HepG2 (cell line): ENCODE results near the gene FSTL1. TPM values are rescaled to one million over a fixed set of nuclear protein-coding genes. Genes with fewer than 3 reads are reported as not detected.

Experiments used
- ATAC-seq: fragments of 200-7000 bp; cut with Tn5 transposase; 3 replicates; pipeline ENCODE4 v1.9.1; 2020; ENCODE audit warnings: mild to moderate bottlenecking, moderate library complexity
- BruUV-seq: library from RNA; stranded (reverse); fragments of 400-500 nt; replicated peaks from 2 replicates; lab custom pipeline; 2021; lab: Mats Ljungman, UMichigan
- CTCF ChIA-PET: fragments of 300-600 bp; formaldehyde crosslinking; extraction: SDS; loops from one replicate; lab custom pipeline; 2021; ENCODE audit warnings: low total read pairs, inconsistent platforms, low intra/inter-chr PET ratio; lab: Yijun Ruan, JAX
- POLR2A ChIA-PET: fragments of 350-600 bp; sonication (Branson Sonifier 250); formaldehyde crosslinking; loops from one replicate; lab custom pipeline; 2020; ENCODE audit warnings: antibody characterized with exemption, inconsistent platforms; lab: Yijun Ruan, JAX
- DNase-seq: peaks from one replicate; pipeline ENCODE4 v3.0.0-alpha.2; 2015; ENCODE audit warnings: low spot score
- FAIRE-seq: peaks from 3 replicates; lab custom pipeline; 2011; peaks lifted over from hg19 to GRCh38; lab: Jason Lieb, UNC
- H2AFZ ChIP-seq: one replicate; pipeline ENCODE4 v1.6.1; 2011; ENCODE audit warnings: low read length, inconsistent platforms
- H3K27ac ChIP-seq: fragments of 300-600 bp; 3 replicates; pipeline ENCODE4 v1.8.0; 2011; ENCODE audit warnings: mixed run types, mild to moderate bottlenecking, mixed read lengths, low read length, inconsistent platforms; ENCODE audit not compliant: insufficient read depth; ENCODE audit errors: extremely low read length
- H3K27me3 ChIP-seq, 2 experiments: fragments of 200-600 bp in 1 of 2; 2 replicates in 1 of 2; 3 replicates in 1 of 2; pipeline versions ENCODE4 v1.6.0 to v1.8.0; 2011; ENCODE audit warnings: low read length in 2 of 2, mild to moderate bottlenecking in 2 of 2, moderate library complexity in 2 of 2, inconsistent platforms in 1 of 2; ENCODE audit not compliant: insufficient read depth in 2 of 2, control insufficient read depth in 1 of 2
- H3K36me3 ChIP-seq, 2 experiments: fragments of 200-600 bp in 1 of 2; replicated peaks in 1 of 2; 2 replicates in 1 of 2; 3 replicates in 1 of 2; pipeline versions ENCODE4 v1.5.1 to v1.8.0; 2011; ENCODE audit warnings: low read length in 2 of 2, inconsistent platforms in 1 of 2; ENCODE audit not compliant: insufficient read depth in 2 of 2, control insufficient read depth in 1 of 2
- H3K4me1 ChIP-seq: 2 replicates; pipeline ENCODE4 v1.5.1; 2012; ENCODE audit warnings: low read length, inconsistent platforms; ENCODE audit not compliant: insufficient read depth
- H3K4me2 ChIP-seq: 2 replicates; pipeline ENCODE4 v1.6.0; 2011; ENCODE audit warnings: low read depth, low read length, inconsistent platforms
- H3K4me3 ChIP-seq, 3 experiments: fragments of 200-600 bp in 1 of 3; sonication (generic), shearing (Covaris generic) in 1 of 3; replicated peaks in 1 of 3; 2 replicates each; pipeline ENCODE4 v1.5.1; 2011 to 2016; ENCODE audit warnings: low read length in 3 of 3, inconsistent platforms in 2 of 3, low read depth in 2 of 3, mild to moderate bottlenecking in 2 of 3, control low read depth in 1 of 3, mixed read lengths in 1 of 3; ENCODE audit not compliant: insufficient read depth in 1 of 3
- H3K79me2 ChIP-seq: one replicate; pipeline ENCODE4 v1.6.1; 2011; ENCODE audit warnings: low read length, inconsistent platforms; ENCODE audit not compliant: insufficient read depth
- H3K9ac ChIP-seq: 2 replicates; pipeline ENCODE4 v1.6.0; 2011; ENCODE audit warnings: mild to moderate bottlenecking, low read depth, low read length, inconsistent platforms; ENCODE audit not compliant: insufficient read depth
- H3K9me3 ChIP-seq: 2 replicates; pipeline ENCODE4 v1.5.1; 2012; ENCODE audit warnings: mild to moderate bottlenecking, low read length
- H4K20me1 ChIP-seq: 2 replicates; pipeline ENCODE4 v1.6.0; 2011; ENCODE audit warnings: inconsistent platforms, mild to moderate bottlenecking, low read length, moderate library complexity; ENCODE audit not compliant: insufficient read depth
- KDM5B ChIP-seq: sonication (generic); formaldehyde crosslinking; IDR thresholded peaks from 2 replicates; pipeline ENCODE4 v1.4.0; 2020; ENCODE audit warnings: missing genetic modification reagents, mild to moderate bottlenecking, borderline replicate concordance
- MAZ ChIP-seq, 2 experiments: sonication (generic) in 1 of 2; formaldehyde crosslinking in 1 of 2; IDR thresholded peaks; 2 replicates each; pipeline versions ENCODE4 v1.5.0 to v1.6.1; 2012 to 2020; ENCODE audit warnings: low read depth in 2 of 2, mild to moderate bottlenecking in 2 of 2, borderline replicate concordance in 1 of 2, improper control_type of control experiment in 1 of 2, low read length in 1 of 2, missing genetic modification reagents in 1 of 2, moderate library complexity in 1 of 2
- RAD51 ChIP-seq: fragments of 450-650 bp; IDR thresholded peaks from 2 replicates; pipeline ENCODE4 v1.6.1; 2016; ENCODE audit warnings: borderline replicate concordance
- RBAK ChIP-seq: sonication (generic); formaldehyde crosslinking; IDR thresholded peaks from 2 replicates; pipeline ENCODE4 v1.5.1; 2020; ENCODE audit warnings: mild to moderate bottlenecking, missing genetic modification reagents
- ZBTB7A ChIP-seq: sonication (generic); formaldehyde crosslinking; IDR thresholded peaks from 2 replicates; pipeline ENCODE4 v1.8.0; 2022; ENCODE audit warnings: mild to moderate bottlenecking, missing genetic modification reagents
- ZFP62 ChIP-seq: sonication (generic); formaldehyde crosslinking; IDR thresholded peaks from 2 replicates; pipeline ENCODE4 v1.4.0; 2020; ENCODE audit warnings: missing genetic modification reagents
- ZNF101 ChIP-seq: sonication (generic); formaldehyde crosslinking; IDR thresholded peaks from 2 replicates; pipeline ENCODE4 v1.4.0; 2020; ENCODE audit warnings: mild to moderate bottlenecking, low read depth, missing genetic modification reagents, borderline replicate concordance
- ZNF597 ChIP-seq: sonication (generic); formaldehyde crosslinking; IDR thresholded peaks from 2 replicates; pipeline ENCODE4 v1.5.0; 2020; ENCODE audit warnings: missing genetic modification reagents
- ZNF75D ChIP-seq: sonication (generic); formaldehyde crosslinking; IDR thresholded peaks from 2 replicates; pipeline ENCODE4 v1.8.1; 2023; ENCODE audit warnings: missing genetic modification reagents, mild to moderate bottlenecking, borderline replicate concordance
- ZNF841 ChIP-seq: sonication (generic); formaldehyde crosslinking; IDR thresholded peaks from 2 replicates; pipeline ENCODE4 v1.8.1; 2023; ENCODE audit warnings: missing genetic modification reagents, borderline replicate concordance
- WGBS: methylation state at CpG from one replicate; pipeline ENCODE4 v1.1.6; 2017; ENCODE audit warnings: low lambda C conversion rate; 5-methylcytosine and 5-hydroxymethylcytosine counted together
- in situ Hi-C: cut with HindIII; loops from 2 replicates; pipeline ENCODE4 v1.10.0; 2017; ENCODE audit warnings: low pct_unique_long_range_greater_than_20kb; ENCODE audit not compliant: extremely low pct_ligation_motif_present
- intact Hi-C: fragments of 100-400 bp; cut with micrococcal nuclease; formaldehyde crosslinking; loops from one replicate; pipeline ENCODE4 v1.10.0; 2022; ENCODE audit not compliant: unreplicated experiment
- polyA plus RNA-seq, 8 experiments: library from polyadenylated mRNA; depleted of rRNA in 3 of 8; stranded (reverse) in 7 of 8; unstranded in 1 of 8; fragments of >200 nt; fragmentation: Illumina TruSeq in 4 of 8; extraction: Trizol in 4 of 8; gene quantifications; 2 replicates each; pipeline versions ENCODE4 v1.2.1 to v1.2.3, GENCODE V29; 2011 to 2016; ENCODE audit warnings: low read depth in 4 of 8, missing spikeins in 1 of 8, mixed read lengths in 1 of 8; ENCODE audit not compliant: insufficient read depth in 1 of 8
- total RNA-seq, 5 experiments: library from RNA; depleted of rRNA; stranded (reverse); fragments of >200 nt; fragmentation: Illumina TruSeq; extraction: Trizol; gene quantifications; 2 replicates each; pipeline ENCODE4 v1.2.3, GENCODE V29; 2016; ENCODE audit warnings: low read depth in 1 of 5
- TF ChIP-seq, protein P1 (sequence below): sonication (generic); formaldehyde crosslinking; IDR thresholded peaks from 2 replicates; pipeline ENCODE4; 2020; ENCODE audit warnings: missing genetic modification reagents, mild to moderate bottlenecking, borderline replicate concordance

FSTL1 gene
- total and polyA plus RNA-seq, 2 of the 13 experiments (the other 11 are each of a cell fraction or from before 2014, with no cell fraction given): 0.07 to 0.29 TPM

GRCh38 chr3:120460181-120460790, 9.5 kb upstream of the FSTL1 start:
- H3K9me3 ChIP-seq: no peaks in the 10 kb centered on the region
- in situ Hi-C loops (no loop called here), intact Hi-C loops (no loop called here)
- ChIA-PET POLR2A (no interaction called here), CTCF (no interaction called here)
- no peak overlapping the region for H3K27ac ChIP-seq
- no peak for FAIRE-seq
- H3K9ac ChIP-seq: no peak overlapping the region
- no peak overlapping the region for H3K4me2 ChIP-seq
- no peak overlapping the region for H2AFZ ChIP-seq
- DNase-seq: no peak
- no peaks in the 10 kb centered on the region for H4K20me1 ChIP-seq
- no peaks in the 10 kb centered on the region for H3K36me3 ChIP-seq
- no peak for TF ChIP-seq KDM5B (CRISPR knock-in tag)
- no peak for TF ChIP-seq RBAK (CRISPR knock-in tag)
- TF ChIP-seq, protein P1, sequence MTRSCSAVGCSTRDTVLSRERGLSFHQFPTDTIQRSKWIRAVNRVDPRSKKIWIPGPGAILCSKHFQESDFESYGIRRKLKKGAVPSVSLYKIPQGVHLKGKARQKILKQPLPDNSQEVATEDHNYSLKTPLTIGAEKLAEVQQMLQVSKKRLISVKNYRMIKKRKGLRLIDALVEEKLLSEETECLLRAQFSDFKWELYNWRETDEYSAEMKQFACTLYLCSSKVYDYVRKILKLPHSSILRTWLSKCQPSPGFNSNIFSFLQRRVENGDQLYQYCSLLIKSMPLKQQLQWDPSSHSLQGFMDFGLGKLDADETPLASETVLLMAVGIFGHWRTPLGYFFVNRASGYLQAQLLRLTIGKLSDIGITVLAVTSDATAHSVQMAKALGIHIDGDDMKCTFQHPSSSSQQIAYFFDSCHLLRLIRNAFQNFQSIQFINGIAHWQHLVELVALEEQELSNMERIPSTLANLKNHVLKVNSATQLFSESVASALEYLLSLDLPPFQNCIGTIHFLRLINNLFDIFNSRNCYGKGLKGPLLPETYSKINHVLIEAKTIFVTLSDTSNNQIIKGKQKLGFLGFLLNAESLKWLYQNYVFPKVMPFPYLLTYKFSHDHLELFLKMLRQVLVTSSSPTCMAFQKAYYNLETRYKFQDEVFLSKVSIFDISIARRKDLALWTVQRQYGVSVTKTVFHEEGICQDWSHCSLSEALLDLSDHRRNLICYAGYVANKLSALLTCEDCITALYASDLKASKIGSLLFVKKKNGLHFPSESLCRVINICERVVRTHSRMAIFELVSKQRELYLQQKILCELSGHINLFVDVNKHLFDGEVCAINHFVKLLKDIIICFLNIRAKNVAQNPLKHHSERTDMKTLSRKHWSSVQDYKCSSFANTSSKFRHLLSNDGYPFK (CRISPR knock-in tag): no peak
- TF ChIP-seq ZNF101: no peak
- no peak for TF ChIP-seq MAZ (IDR thresholded peaks at IDR 0.05; ENCODE audit: borderline replicate concordance, low read depth, low read length)
- TF ChIP-seq MAZ (CRISPR knock-in tag; IDR thresholded peaks at IDR 0.05; ENCODE audit: low read depth): no peak
- no peak for TF ChIP-seq ZNF597 (CRISPR knock-in tag)
- no peak for TF ChIP-seq ZNF75D (CRISPR knock-in tag)
- TF ChIP-seq RAD51: no peak
- TF ChIP-seq ZFP62 (CRISPR knock-in tag): no peak
- no peak for TF ChIP-seq ZNF841
- no peak for TF ChIP-seq ZBTB7A (CRISPR knock-in tag)
- H3K27me3 ChIP-seq: peaks cover 0 to 19% of the 10 kb centered on the region in 2 experiments; a peak in 1 of 5 replicates
- ATAC-seq: no peak
- WGBS: 1% methylated on average over 5 of the region's 5 CpGs
- no peaks in the 10 kb centered on the region for H3K79me2 ChIP-seq
- H3K4me1 ChIP-seq: no peaks in the 10 kb centered on the region
- H3K4me3 ChIP-seq: no peak overlapping the region
- BruUV-seq: no TSS peak
